HT-29 (cell line): ENCODE measurements around the gene SEMA4C. TPM values are rescaled to one million over a fixed set of nuclear protein-coding genes. Genes with fewer than 3 reads are reported as not detected.

Experiments used
- DNase-seq: peaks from one replicate; pipeline ENCODE4 v3.0.0-alpha.2; 2015; ENCODE audit warnings: low spot score
- total RNA-seq: library from RNA; depleted of rRNA; stranded (reverse); fragments of >200 nt; shearing (Covaris generic); gene quantifications from 2 replicates; pipeline ENCODE4 v1.2.3, GENCODE V29; 2014; rRNA removed

The SEMA4C gene
- 8.6 and 8.8 TPM in 2 replicates for total RNA-seq

GRCh38 chr2:96869822-96870625, at the start of gene SEMA4C:
Gene SEMA4C, minus strand, starts transcription at chr2:96870080. Its CDS starts 2,194 bp downstream, at chr2:96867886.
- DNase-seq = no peak

- DNase-seq = no peak
Observed at GRCh38 chr2:96918754-96919550, 49.1 kb upstream of the SEMA4C start.

GRCh38 chr2:96918092-96918753, 48.3 kb upstream of the SEMA4C start:
- DNase-seq = no peak

GRCh38 chr2:96916646-96917543, 47.0 kb upstream of the SEMA4C start:
- no peak for DNase-seq

GRCh38 chr2:96916156-96916630, 46.3 kb upstream of the SEMA4C start:
- no peak for DNase-seq

- DNase-seq = no peak
Observed at GRCh38 chr2:96914332-96914731, 44.5 kb upstream of the SEMA4C start.

- no peak for DNase-seq
Observed at GRCh38 chr2:96913398-96914202, 43.7 kb upstream of the SEMA4C start.

- DNase-seq = no peak
Observed at GRCh38 chr2:96913117-96913397, 43.2 kb upstream of the SEMA4C start.

GRCh38 chr2:96912346-96913116, 42.7 kb upstream of the SEMA4C start:
- DNase-seq = no peak

- DNase-seq = no peak
Observed at GRCh38 chr2:96909611-96910021, 39.7 kb upstream of the SEMA4C start.

GRCh38 chr2:96907115-96908041, 37.5 kb upstream of the SEMA4C start:
- no peak for DNase-seq

- no peak for DNase-seq
Observed at GRCh38 chr2:96906729-96907114, 36.8 kb upstream of the SEMA4C start.

GRCh38 chr2:96903815-96904214, 33.9 kb upstream of the SEMA4C start:
- no peak for DNase-seq

- no peak for DNase-seq
Observed at GRCh38 chr2:96903318-96903717, 33.4 kb upstream of the SEMA4C start.

- no peak for DNase-seq
Observed at GRCh38 chr2:96900237-96900636, 30.4 kb upstream of the SEMA4C start.

- no peak for DNase-seq
Observed at GRCh38 chr2:96899413-96899741, 29.5 kb upstream of the SEMA4C start.

GRCh38 chr2:96898641-96899412, 28.9 kb upstream of the SEMA4C start:
- DNase-seq = no peak

- DNase-seq = no peak
Observed at GRCh38 chr2:96898135-96898505, 28.2 kb upstream of the SEMA4C start.
